Stimulated activated CD4-positive, alpha-beta T cell treated with anti-CD3 and anti-CD28 coated beads, Interleukin-15, amount 100 ng/mL, for 24 hours (primary cell): ENCODE data around the gene HADHB.

Source experiments
- DNase-seq: peaks from one replicate; pipeline ENCODE4 v3.0.0-alpha.2; 2020

HADHB gene

GRCh38 chr2:26244309-26245230 lies at the start of gene HADHB, which contains the start of gene HADHA:
Gene HADHB, plus strand, starts transcription at chr2:26244939. Its CDS starts 9,316 bp downstream, at chr2:26254255.
Gene HADHA, minus strand, starts transcription at chr2:26244632. Its CDS starts 36 bp downstream, at chr2:26244596.
- peak; percentile 91 for DNase-seq

- no peak for DNase-seq
Observed at GRCh38 chr2:26195040-26195984, 49.4 kb upstream of the HADHB start.

GRCh38 chr2:26196683-26197418 lies 47.9 kb upstream of the HADHB start:
- DNase-seq: no peak

- no peak for DNase-seq
Observed at GRCh38 chr2:26197516-26197915, 47.2 kb upstream of the HADHB start.

- no peak for DNase-seq
Observed at GRCh38 chr2:26202981-26203490, 41.7 kb upstream of the HADHB start.

- DNase-seq: no peak
Observed at GRCh38 chr2:26203906-26204305, 40.8 kb upstream of the HADHB start.

- DNase-seq: no peak
Observed at GRCh38 chr2:26212011-26212410, 32.7 kb upstream of the HADHB start.

- no peak for DNase-seq
Observed at GRCh38 chr2:26214759-26215158, 30.0 kb upstream of the HADHB start.

- DNase-seq: no peak
Observed at GRCh38 chr2:26215833-26216232, 28.9 kb upstream of the HADHB start.

GRCh38 chr2:26216587-26216986 lies 28.2 kb upstream of the HADHB start:
- DNase-seq: no peak

- DNase-seq: no peak
Observed at GRCh38 chr2:26217720-26218119, 27.0 kb upstream of the HADHB start.

- DNase-seq: no peak
Observed at GRCh38 chr2:26223018-26223417, 21.7 kb upstream of the HADHB start.

- no peak for DNase-seq
Observed at GRCh38 chr2:26224095-26224494, 20.6 kb upstream of the HADHB start.

- no peak for DNase-seq
Observed at GRCh38 chr2:26229595-26229994, 15.1 kb upstream of the HADHB start.

GRCh38 chr2:26230806-26231205 lies 13.9 kb upstream of the HADHB start:
- DNase-seq: no peak

GRCh38 chr2:26235089-26235488 lies 9.7 kb upstream of the HADHB start:
- DNase-seq: no peak

- DNase-seq: no peak
Observed at GRCh38 chr2:26237868-26238267, 6.9 kb upstream of the HADHB start.

- DNase-seq: no peak
Observed at GRCh38 chr2:26238311-26238958, 6.3 kb upstream of the HADHB start.

GRCh38 chr2:26241928-26242436 lies 2.8 kb upstream of the HADHB start:
- no peak for DNase-seq

GRCh38 chr2:26243470-26244308 lies 1.1 kb upstream of the HADHB start:
- no peak for DNase-seq

GRCh38 chr2:26245231-26245732 lies 543 bp downstream of the HADHB start:
- DNase-seq: peak; percentile 60
